ENCODE data around the gene EGR4.
A peak's percentile ranks its signal among the peaks of the same experiment; 100 is the strongest.

The EGR4 gene

GRCh38 chr2:73253400-73253799 lies 39.9 kb downstream of the EGR4 start:
- DNase-seq = no peak
- intact Hi-C loops (cut with DNase I) = no loop called here

GRCh38 chr2:73252238-73253027 lies 40.9 kb downstream of the EGR4 start:
- DNase-seq = no peak
- intact Hi-C loops (cut with DNase I) = no loop called here

- intact Hi-C loops (cut with DNase I) = no loop called here
- DNase-seq = no peak
These were observed 42.2 kb downstream of the EGR4 start for GRCh38 chr2:73250872-73251846.

GRCh38 chr2:73249636-73250035 lies 43.7 kb downstream of the EGR4 start:
- intact Hi-C loops (cut with DNase I) = no loop called here
- peak in 1 of 10 donors; percentile 42 for DNase-seq

- intact Hi-C loops (cut with DNase I) = no loop called here
- no peak for DNase-seq
These were observed 46.5 kb downstream of the EGR4 start for GRCh38 chr2:73246850-73247249.

GRCh38 chr2:73244580-73244979 lies 48.8 kb downstream of the EGR4 start:
- intact Hi-C loops (cut with DNase I) = no loop called here

GRCh38 chr2:73243884-73244570 lies 49.3 kb downstream of the EGR4 start:
- intact Hi-C loops (cut with DNase I) = no loop called here
- peak in 1 of 10 donors; percentile 37 for DNase-seq

More at GRCh38 chr2:73244580-73244979, 48.8 kb downstream of the EGR4 start:
- peak in 1 of 10 donors; percentile 8 for DNase-seq
